ENCODE data around the gene ZCWPW1. TPM values are rescaled to one million over a fixed set of nuclear protein-coding genes. Genes with fewer than 3 reads are reported as not detected.

ZCWPW1 gene
- 3.3 and 5.5 TPM in 2 replicates for total RNA-seq

DNA sequence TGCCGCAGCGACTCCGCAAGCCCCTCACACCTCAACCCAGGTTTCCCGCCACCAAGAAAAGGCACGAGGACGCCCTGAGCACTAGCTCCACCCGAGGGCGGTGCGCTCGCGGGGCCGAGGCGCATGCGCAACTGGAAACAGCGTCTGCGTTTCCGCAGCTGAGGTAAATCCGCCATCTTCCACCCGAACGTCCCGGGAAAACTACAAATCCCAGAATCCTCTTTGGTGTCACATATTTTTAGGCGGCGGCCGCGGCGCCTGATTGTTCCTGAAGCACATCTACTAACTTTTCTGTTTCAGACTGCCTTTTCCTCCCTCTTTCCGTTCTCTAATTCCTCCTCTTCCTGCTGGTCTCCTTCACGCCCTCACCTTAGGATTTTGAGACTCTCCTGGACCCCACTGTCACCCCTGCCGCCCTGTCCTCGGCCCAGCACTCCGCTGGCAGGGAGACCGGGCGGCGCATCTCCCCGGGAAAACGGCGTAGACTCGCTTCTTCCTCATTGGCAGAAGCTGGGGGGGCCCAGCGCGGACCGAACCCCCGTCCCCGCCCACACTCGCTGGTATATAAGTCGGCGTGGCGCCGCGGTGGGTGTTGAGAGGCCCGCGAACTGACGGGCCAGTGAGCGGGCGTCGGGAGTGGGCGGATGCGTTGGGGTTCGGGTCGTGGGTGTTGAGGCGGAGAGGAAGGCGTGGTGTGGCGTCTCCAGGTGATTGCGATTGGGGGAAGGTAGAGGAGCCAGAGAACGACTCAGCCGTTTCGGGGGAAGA, at the start of gene ZCWPW1:
ZCWPW1 (minus strand) TSS at position 505 of the 768 bp plus-strand sequence. CDS start 8,054 bp downstream, outside the sequence.

DNA sequence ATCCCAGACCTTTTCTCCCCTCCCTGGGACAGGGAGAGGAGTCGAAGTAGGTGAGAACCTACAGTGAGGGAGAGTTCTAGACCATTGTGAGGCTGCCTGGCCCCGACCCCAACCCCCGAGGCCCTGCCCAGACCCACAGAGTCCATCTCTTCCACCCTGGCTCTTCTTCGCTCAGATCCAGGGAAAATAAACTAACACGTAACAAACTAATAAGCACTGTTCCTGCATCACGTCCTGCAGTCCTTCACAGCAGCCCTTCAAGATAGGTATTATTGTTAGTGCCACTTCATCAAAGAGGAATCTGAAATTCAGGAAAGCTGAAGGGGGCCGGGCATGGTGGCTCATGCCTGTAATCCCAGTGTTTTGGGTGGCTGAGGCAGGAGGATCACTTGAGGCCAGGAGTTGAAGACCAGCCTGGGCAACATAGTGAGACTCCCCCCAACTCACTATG, 35.7 kb upstream of the ZCWPW1 start, which contains the start of gene SPACDR:
SPACDR (minus strand) TSS at position 51 of the 451 bp plus-strand sequence. CDS start 235 bp downstream, outside the sequence.

GRCh38 chr7:100429637-100430492, 1.4 kb upstream of the ZCWPW1 start, which contains the start of gene MEPCE:
Gene MEPCE (plus strand): TSS chr7:100429831. CDS start chr7:100430019, 188 bp downstream.

GRCh38 chr7:100373261-100373831, 55.2 kb downstream of the ZCWPW1 start, which contains the start of gene PILRA:
Gene PILRA (plus strand): TSS chr7:100373487. CDS start chr7:100373657, 170 bp downstream.

DNA sequence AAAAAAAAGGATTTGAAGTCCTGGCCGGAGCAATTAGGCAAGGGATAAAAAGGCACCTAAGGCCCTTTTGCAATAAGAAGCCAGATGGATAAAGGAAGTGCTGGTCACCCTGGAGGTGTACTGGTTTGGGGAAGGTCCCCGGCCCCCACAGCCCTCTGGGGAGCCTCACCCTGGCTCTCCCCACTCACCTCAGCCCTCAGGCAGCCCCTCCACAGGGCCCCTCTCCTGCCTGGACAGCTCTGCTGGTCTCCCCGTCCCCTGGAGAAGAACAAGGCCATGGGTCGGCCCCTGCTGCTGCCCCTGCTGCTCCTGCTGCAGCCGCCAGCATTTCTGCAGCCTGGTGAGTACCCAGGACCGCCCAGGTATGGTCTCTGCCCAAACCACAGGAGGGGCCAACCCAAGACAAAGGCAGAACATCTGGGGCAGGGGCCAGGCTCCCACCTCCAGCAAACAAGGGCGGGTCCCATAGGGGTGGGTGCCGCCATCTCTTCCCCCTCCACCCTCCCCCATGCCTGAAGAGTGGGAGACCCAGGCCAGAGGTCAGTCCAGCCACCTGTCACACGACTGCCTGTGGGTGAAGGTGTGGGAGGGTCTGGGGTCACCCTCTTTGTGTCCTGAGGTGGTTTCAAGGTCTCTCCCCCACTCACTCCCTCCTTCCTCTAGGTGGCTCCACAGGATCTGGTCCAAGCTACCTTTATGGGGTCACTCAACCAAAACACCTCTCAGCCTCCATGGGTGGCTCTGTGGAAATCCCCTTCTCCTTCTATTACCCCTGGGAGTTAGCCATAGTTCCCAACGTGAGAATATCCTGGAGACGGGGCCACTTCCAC, 70.3 kb downstream of the ZCWPW1 start, which contains the start of gene PILRB:
PILRB (plus strand) TSS at position 91 of the 830 bp plus-strand sequence; CDS start at position 277, 186 bp downstream.

Other genes starting within 250 kb of the ZCWPW1 start
- not detected in 2 replicates for gene PVRIG, start 208.8 kb downstream of the ZCWPW1 start, total RNA-seq
- not detected in 2 replicates for gene SPDYE3, start 121.0 kb downstream of the ZCWPW1 start, total RNA-seq
- gene PILRB, start 70.6 kb downstream of the ZCWPW1 start, total RNA-seq: 2.7 and 9.3 TPM in 2 replicates
- under 0.01 and 0.14 TPM in 2 replicates for gene PILRA, start 55.2 kb downstream of the ZCWPW1 start, total RNA-seq
- gene MEPCE, start 1.1 kb upstream of the ZCWPW1 start, total RNA-seq: 24.7 and 27.3 TPM in 2 replicates
- 13.9 and 33.2 TPM in 2 replicates for gene PPP1R35, start 7.8 kb upstream of the ZCWPW1 start, total RNA-seq
- 0.34 and 0.43 TPM in 2 replicates for gene SPACDR, start 35.6 kb upstream of the ZCWPW1 start, total RNA-seq
- 12.0 and 22.6 TPM in 2 replicates for gene TSC22D4, start 50.5 kb upstream of the ZCWPW1 start, total RNA-seq
- 0.34 and 0.64 TPM in 2 replicates for gene NYAP1, start 55.2 kb upstream of the ZCWPW1 start, total RNA-seq
- gene AGFG2, start 110.5 kb upstream of the ZCWPW1 start, total RNA-seq: 3.4 and 6.7 TPM in 2 replicates
- not detected in 2 replicates for gene SAP25, start 145.2 kb upstream of the ZCWPW1 start, total RNA-seq
- gene LRCH4, start 157.4 kb upstream of the ZCWPW1 start, total RNA-seq: 5.1 and 8.5 TPM in 2 replicates
- 0.21 and 0.34 TPM in 2 replicates for gene FBXO24, start 157.6 kb upstream of the ZCWPW1 start, total RNA-seq
- gene PCOLCE, start 173.7 kb upstream of the ZCWPW1 start, total RNA-seq: 0.57 TPM in 1 of 2 replicates, not detected in the other
- 1.0 and 3.1 TPM in 2 replicates for gene MOSPD3, start 183.8 kb upstream of the ZCWPW1 start, total RNA-seq
- gene TFR2, start 212.8 kb upstream of the ZCWPW1 start, total RNA-seq: under 0.01 and 0.14 TPM in 2 replicates
- gene ACTL6B, start 227.7 kb upstream of the ZCWPW1 start, total RNA-seq: not detected in 2 replicates
- 82.7 and 130 TPM in 2 replicates for gene GNB2, start 245.0 kb upstream of the ZCWPW1 start, total RNA-seq

All from nasal cavity respiratory epithelium epithelial cell of viscerocranial mucosa (primary cell).